HepG2 (cell line): Measurements from ENCODE around the gene NPPC. TPM values are rescaled to one million over a fixed set of nuclear protein-coding genes. Genes with fewer than 3 reads are reported as not detected.
A peak's percentile ranks its signal among the peaks of the same experiment; 100 is the strongest.

Experiments
- EEA1 ChIP-seq: sonication (generic); formaldehyde crosslinking; IDR thresholded peaks from 2 replicates; pipeline ENCODE4 v1.5.1; 2020; ENCODE audit warnings: mild to moderate bottlenecking, missing genetic modification reagents, borderline replicate concordance
- MATR3 ChIP-seq: sonication (generic); formaldehyde crosslinking; IDR thresholded peaks from 2 replicates; pipeline ENCODE4 v1.4.0; 2020; ENCODE audit warnings: missing genetic modification reagents
- MTA1 ChIP-seq: sonication (generic); formaldehyde crosslinking; IDR thresholded peaks from 2 replicates; pipeline ENCODE4 v1.4.0; 2020; ENCODE audit warnings: missing genetic modification reagents, mild to moderate bottlenecking, borderline replicate concordance
- POLR2G ChIP-seq: fragments of 200-400 bp; formaldehyde crosslinking; IDR thresholded peaks from 2 replicates; pipeline ENCODE4 v1.6.1; 2018; ENCODE audit warnings: mild to moderate bottlenecking, low read depth, low read length, moderate library complexity
- SP2 ChIP-seq: sonication (generic); formaldehyde crosslinking; IDR thresholded peaks from 2 replicates; pipeline ENCODE4 v1.5.1; 2020; ENCODE audit warnings: mild to moderate bottlenecking, missing genetic modification reagents
- YEATS4 ChIP-seq: sonication (generic); formaldehyde crosslinking; IDR thresholded peaks from 2 replicates; pipeline ENCODE4 v1.4.0; 2020; ENCODE audit warnings: missing genetic modification reagents, borderline replicate concordance
- ZBTB38 ChIP-seq: sonication (generic); formaldehyde crosslinking; IDR thresholded peaks from 2 replicates; pipeline ENCODE4 v1.5.1; 2020; ENCODE audit warnings: mild to moderate bottlenecking, missing genetic modification reagents
- ZBTB7A ChIP-seq: sonication (generic); formaldehyde crosslinking; IDR thresholded peaks from 2 replicates; pipeline ENCODE4 v1.8.0; 2022; ENCODE audit warnings: mild to moderate bottlenecking, missing genetic modification reagents
- ZNF337 ChIP-seq: sonication (generic); formaldehyde crosslinking; IDR thresholded peaks from 2 replicates; pipeline ENCODE4 v1.5.1; 2020; ENCODE audit warnings: missing genetic modification reagents, low read depth, mild to moderate bottlenecking, borderline replicate concordance
- ZSCAN21 ChIP-seq: sonication (generic); formaldehyde crosslinking; IDR thresholded peaks from 2 replicates; pipeline ENCODE4 v1.8.0; 2022; ENCODE audit warnings: mild to moderate bottlenecking, missing genetic modification reagents, moderate library complexity, borderline replicate concordance
- polyA plus RNA-seq, 8 experiments: library from polyadenylated mRNA; depleted of rRNA in 3 of 8; stranded (reverse) in 7 of 8; unstranded in 1 of 8; fragments of >200 nt; fragmentation: Illumina TruSeq in 4 of 8; extraction: Trizol in 4 of 8; gene quantifications; 2 replicates each; pipeline versions ENCODE4 v1.2.1 to v1.2.3, GENCODE V29; 2011 to 2016; ENCODE audit warnings: low read depth in 4 of 8, missing spikeins in 1 of 8, mixed read lengths in 1 of 8; ENCODE audit not compliant: insufficient read depth in 1 of 8
- total RNA-seq, 5 experiments: library from RNA; depleted of rRNA; stranded (reverse); fragments of >200 nt; fragmentation: Illumina TruSeq; extraction: Trizol; gene quantifications; 2 replicates each; pipeline ENCODE4 v1.2.3, GENCODE V29; 2016; ENCODE audit warnings: low read depth in 1 of 5
- TF ChIP-seq, protein P1 (sequence below): sonication (generic); formaldehyde crosslinking; IDR thresholded peaks from 2 replicates; pipeline ENCODE4 v1.5.0; 2020; ENCODE audit warnings: missing genetic modification reagents
- TF ChIP-seq, protein P2 (sequence below): sonication (generic); formaldehyde crosslinking; IDR thresholded peaks from 2 replicates; pipeline ENCODE4 v1.5.1; 2020; ENCODE audit warnings: mild to moderate bottlenecking, missing genetic modification reagents, moderate library complexity
- TF ChIP-seq, protein P3 (sequence below): sonication (generic); formaldehyde crosslinking; IDR thresholded peaks from 2 replicates; pipeline ENCODE4 v1.5.1; 2020; ENCODE audit warnings: missing genetic modification reagents, mild to moderate bottlenecking, borderline replicate concordance
- TF ChIP-seq, protein P4 (sequence below), 2 experiments: sonication (generic) in 1 of 2; formaldehyde crosslinking in 1 of 2; IDR thresholded peaks; 2 replicates each; pipeline versions ENCODE4 v1.4.0 to v1.6.1; 2018 to 2020; ENCODE audit warnings: missing genetic modification reagents in 2 of 2, borderline replicate concordance in 1 of 2, low read depth in 1 of 2, mild to moderate bottlenecking in 1 of 2, missing biosample characterization in 1 of 2
- TF ChIP-seq, protein P5 (sequence below): sonication (generic); formaldehyde crosslinking; IDR thresholded peaks from 2 replicates; pipeline ENCODE4 v1.5.0; 2020; ENCODE audit warnings: mild to moderate bottlenecking, missing genetic modification reagents, borderline replicate concordance
- TF ChIP-seq, protein P6 (sequence below): IDR thresholded peaks from 2 replicates; pipeline ENCODE4 v1.6.1; 2016; ENCODE audit warnings: missing compliant biosample characterization, missing genetic modification reagents, borderline replicate concordance

NPPC gene
- total and polyA plus RNA-seq, 2 of the 13 experiments (the other 11 are each of a cell fraction or from before 2014, with no cell fraction given), result 0.11 TPM; not detected in 1

DNA sequence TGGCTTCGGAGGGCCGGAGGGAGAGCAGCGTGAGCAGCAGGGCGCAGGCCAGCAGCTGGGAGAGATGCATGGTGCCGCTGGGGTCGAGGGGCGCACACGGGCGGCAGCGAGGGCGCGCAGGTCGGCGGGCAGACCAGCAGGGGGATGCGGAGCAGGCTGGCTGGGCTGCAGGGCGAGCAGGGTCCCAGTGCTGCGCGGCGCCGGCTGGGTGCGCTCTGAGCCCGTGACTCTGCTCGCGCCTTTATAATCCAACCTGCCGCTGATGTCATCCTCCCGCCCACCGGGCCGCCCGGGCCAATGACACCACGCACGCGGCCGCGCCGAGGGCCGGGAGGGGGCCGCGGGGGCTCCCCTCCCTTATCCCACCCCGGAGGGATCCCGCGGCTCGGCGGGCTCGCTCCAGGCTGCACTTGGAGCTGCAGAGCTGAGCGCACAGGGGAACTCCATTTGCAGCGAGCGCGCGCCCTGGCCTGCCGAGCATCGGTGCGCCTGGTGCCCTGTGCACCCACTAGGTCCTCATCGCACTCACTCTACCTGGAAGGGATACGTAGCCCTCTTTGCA, at the start of gene NPPC (continued):
- 0 out of 2 replicates have a peak, but pooled peaks have one; percentile 12 for TF ChIP-seq YEATS4 (CRISPR knock-in tag)
- TF ChIP-seq MATR3 (CRISPR knock-in tag), result 0 out of 2 replicates have a peak, but pooled peaks have one; percentile 3
- TF ChIP-seq, protein P1, sequence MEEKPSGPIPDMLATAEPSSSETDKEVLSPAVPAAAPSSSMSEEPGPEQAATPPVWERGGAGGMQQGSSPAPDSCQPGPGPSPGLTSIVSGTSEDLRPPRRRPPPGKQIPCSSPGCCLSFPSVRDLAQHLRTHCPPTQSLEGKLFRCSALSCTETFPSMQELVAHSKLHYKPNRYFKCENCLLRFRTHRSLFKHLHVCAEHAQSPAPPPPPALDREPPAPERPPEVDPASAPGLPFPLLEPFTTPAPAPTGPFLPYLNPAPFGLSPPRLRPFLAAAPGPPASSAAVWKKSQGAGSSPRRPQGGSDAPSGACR (CRISPR knock-in tag), result 0 out of 2 replicates have a peak, but pooled peaks have one; percentile 26
- TF ChIP-seq ZNF337 (CRISPR knock-in tag), result peak; percentile 72; the same call in 1 of the 2 replicates
- peak; percentile 62 for TF ChIP-seq SP2 (CRISPR knock-in tag)
- TF ChIP-seq, protein P2, sequence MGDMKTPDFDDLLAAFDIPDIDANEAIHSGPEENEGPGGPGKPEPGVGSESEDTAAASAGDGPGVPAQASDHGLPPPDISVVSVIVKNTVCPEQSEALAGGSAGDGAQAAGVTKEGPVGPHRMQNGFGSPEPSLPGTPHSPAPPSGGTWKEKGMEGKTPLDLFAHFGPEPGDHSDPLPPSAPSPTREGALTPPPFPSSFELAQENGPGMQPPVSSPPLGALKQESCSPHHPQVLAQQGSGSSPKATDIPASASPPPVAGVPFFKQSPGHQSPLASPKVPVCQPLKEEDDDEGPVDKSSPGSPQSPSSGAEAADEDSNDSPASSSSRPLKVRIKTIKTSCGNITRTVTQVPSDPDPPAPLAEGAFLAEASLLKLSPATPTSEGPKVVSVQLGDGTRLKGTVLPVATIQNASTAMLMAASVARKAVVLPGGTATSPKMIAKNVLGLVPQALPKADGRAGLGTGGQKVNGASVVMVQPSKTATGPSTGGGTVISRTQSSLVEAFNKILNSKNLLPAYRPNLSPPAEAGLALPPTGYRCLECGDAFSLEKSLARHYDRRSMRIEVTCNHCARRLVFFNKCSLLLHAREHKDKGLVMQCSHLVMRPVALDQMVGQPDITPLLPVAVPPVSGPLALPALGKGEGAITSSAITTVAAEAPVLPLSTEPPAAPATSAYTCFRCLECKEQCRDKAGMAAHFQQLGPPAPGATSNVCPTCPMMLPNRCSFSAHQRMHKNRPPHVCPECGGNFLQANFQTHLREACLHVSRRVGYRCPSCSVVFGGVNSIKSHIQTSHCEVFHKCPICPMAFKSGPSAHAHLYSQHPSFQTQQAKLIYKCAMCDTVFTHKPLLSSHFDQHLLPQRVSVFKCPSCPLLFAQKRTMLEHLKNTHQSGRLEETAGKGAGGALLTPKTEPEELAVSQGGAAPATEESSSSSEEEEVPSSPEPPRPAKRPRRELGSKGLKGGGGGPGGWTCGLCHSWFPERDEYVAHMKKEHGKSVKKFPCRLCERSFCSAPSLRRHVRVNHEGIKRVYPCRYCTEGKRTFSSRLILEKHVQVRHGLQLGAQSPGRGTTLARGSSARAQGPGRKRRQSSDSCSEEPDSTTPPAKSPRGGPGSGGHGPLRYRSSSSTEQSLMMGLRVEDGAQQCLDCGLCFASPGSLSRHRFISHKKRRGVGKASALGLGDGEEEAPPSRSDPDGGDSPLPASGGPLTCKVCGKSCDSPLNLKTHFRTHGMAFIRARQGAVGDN, result peak; percentile 56; the same call in 1 of the 2 replicates
- TF ChIP-seq, protein P3, sequence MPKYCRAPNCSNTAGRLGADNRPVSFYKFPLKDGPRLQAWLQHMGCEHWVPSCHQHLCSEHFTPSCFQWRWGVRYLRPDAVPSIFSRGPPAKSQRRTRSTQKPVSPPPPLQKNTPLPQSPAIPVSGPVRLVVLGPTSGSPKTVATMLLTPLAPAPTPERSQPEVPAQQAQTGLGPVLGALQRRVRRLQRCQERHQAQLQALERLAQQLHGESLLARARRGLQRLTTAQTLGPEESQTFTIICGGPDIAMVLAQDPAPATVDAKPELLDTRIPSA (CRISPR knock-in tag), result no peak
- TF ChIP-seq ZBTB7A (CRISPR knock-in tag), result peak; percentile 79
- peak; percentile 23; the same call in 1 of the 2 replicates for TF ChIP-seq MTA1 (CRISPR knock-in tag)
- peak; percentile 31; the same call in 1 of the 2 replicates for TF ChIP-seq ZBTB38
- TF ChIP-seq POLR2G, result peak; percentile 52; the same call in 1 of the 2 replicates
- TF ChIP-seq, protein P4, sequence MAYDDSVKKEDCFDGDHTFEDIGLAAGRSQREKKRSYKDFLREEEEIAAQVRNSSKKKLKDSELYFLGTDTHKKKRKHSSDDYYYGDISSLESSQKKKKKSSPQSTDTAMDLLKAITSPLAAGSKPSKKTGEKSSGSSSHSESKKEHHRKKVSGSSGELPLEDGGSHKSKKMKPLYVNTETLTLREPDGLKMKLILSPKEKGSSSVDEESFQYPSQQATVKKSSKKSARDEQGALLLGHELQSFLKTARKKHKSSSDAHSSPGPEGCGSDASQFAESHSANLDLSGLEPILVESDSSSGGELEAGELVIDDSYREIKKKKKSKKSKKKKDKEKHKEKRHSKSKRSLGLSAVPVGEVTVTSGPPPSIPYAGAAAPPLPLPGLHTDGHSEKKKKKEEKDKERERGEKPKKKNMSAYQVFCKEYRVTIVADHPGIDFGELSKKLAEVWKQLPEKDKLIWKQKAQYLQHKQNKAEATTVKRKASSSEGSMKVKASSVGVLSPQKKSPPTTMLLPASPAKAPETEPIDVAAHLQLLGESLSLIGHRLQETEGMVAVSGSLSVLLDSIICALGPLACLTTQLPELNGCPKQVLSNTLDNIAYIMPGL (CRISPR knock-in tag; IDR thresholded peaks at IDR 0.05; ENCODE audit: borderline replicate concordance in 1 of 2, low read depth in 1 of 2), result peak in 1 of 2 experiments; percentile 36; a peak in 2 of 4 replicates
- TF ChIP-seq, protein P5, sequence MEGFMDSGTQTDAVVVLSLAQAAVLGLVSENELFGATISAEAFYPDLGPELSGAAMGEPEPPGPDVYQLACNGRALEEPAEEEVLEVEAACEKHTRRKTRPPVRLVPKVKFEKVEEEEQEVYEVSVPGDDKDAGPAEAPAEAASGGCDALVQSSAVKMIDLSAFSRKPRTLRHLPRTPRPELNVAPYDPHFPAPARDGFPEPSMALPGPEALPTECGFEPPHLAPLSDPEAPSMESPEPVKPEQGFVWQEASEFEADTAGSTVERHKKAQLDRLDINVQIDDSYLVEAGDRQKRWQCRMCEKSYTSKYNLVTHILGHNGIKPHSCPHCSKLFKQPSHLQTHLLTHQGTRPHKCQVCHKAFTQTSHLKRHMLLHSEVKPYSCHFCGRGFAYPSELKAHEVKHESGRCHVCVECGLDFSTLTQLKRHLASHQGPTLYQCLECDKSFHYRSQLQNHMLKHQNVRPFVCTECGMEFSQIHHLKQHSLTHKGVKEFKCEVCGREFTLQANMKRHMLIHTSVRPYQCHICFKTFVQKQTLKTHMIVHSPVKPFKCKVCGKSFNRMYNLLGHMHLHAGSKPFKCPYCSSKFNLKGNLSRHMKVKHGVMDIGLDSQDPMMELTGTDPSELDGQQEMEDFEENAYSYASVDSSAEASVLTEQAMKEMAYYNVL (CRISPR knock-in tag), result 0 out of 2 replicates have a peak, but pooled peaks have one; percentile 32
- TF ChIP-seq, protein P6, sequence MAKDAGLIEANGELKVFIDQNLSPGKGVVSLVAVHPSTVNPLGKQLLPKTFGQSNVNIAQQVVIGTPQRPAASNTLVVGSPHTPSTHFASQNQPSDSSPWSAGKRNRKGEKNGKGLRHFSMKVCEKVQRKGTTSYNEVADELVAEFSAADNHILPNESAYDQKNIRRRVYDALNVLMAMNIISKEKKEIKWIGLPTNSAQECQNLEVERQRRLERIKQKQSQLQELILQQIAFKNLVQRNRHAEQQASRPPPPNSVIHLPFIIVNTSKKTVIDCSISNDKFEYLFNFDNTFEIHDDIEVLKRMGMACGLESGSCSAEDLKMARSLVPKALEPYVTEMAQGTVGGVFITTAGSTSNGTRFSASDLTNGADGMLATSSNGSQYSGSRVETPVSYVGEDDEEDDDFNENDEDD (CRISPR knock-in tag), result peak; percentile 40; the same call in 1 of the 2 replicates
- peak; percentile 57; the same call in 1 of the 2 replicates for TF ChIP-seq EEA1 (CRISPR knock-in tag)
- TF ChIP-seq ZSCAN21 (CRISPR knock-in tag), result 0 out of 2 replicates have a peak, but pooled peaks have one; percentile 66
